ENCODE measurements around the gene TUBAL3. TPM values are rescaled to one million over a fixed set of nuclear protein-coding genes. Genes with fewer than 3 reads are reported as not detected.
A peak's percentile ranks its signal among the peaks of the same experiment; 100 is the strongest.

TUBAL3 gene
- polyA plus RNA-seq, 1 experiment, result not detected

DNA sequence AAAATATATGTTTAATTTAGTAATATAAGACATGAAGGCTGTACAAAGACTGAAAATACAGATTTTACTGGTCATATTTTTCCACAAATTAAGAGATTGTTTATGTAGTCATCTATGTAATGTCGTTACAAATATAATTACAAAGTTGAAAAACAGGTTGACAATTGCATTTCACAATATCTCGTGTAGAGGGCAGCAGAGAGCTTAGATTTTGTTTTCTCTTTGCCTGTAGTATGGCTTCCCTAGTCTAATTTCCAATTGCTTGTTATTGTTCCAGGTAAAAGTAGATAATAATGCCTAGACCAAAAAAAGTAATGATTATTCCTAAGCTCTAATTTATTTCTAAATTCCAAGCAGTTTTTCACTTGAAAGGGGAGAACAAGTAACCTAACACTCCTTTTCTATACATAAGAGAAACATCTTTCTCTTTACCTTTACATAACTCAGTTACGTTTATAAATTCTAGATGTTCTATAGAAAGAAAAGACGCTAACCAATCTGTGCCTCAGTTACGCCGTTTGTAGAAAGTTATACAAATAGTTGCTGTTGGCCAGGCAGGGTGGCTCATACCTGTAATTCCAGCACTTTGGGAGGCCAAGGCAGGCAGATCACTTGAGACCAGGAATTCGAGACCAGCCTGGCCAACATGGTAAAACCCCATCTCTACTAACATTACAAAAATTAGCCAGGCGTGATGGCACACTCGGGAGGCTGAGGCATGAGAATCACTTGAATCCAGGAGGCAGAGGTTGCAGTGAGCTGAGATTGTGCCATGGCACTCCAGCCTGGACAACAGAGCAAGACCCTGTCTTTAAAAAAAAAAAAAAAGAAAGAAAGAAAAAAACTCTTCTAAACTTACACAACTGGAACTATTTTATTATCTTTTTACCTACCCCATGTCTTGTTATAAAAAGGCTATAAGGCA is 37.7 kb upstream of the TUBAL3 start:
- no peaks in the 10 kb centered on the region for H3K9me3 ChIP-seq (ENCODE audit: control insufficient read depth, insufficient read depth, low read length)
- ChIA-PET POLR2A (interaction anchor here (0.6 kb wide), 1 partner anchor 178 kb away, joined by 3 read pairs; no protein-coding TSS in a partner anchor), CTCF (interaction anchor here (0.6 to 11.1 kb wide), 39 partner anchors 8 to 669 kb away, joined by 3 to 309 read pairs (median 4); no protein-coding TSS in a partner anchor)
- no peak for DNase-seq (ENCODE audit: low read depth, low spot score)
- no peak overlapping the region for H3K27ac ChIP-seq (ENCODE audit: low read depth, low read length)
- H3K4me3 ChIP-seq (ENCODE audit: low read depth, low read length), result no peak overlapping the region
- H3K27me3 ChIP-seq (ENCODE audit: control insufficient read depth, insufficient read depth, low read length), result no peaks in the 10 kb centered on the region
- TF ChIP-seq, protein P1, sequence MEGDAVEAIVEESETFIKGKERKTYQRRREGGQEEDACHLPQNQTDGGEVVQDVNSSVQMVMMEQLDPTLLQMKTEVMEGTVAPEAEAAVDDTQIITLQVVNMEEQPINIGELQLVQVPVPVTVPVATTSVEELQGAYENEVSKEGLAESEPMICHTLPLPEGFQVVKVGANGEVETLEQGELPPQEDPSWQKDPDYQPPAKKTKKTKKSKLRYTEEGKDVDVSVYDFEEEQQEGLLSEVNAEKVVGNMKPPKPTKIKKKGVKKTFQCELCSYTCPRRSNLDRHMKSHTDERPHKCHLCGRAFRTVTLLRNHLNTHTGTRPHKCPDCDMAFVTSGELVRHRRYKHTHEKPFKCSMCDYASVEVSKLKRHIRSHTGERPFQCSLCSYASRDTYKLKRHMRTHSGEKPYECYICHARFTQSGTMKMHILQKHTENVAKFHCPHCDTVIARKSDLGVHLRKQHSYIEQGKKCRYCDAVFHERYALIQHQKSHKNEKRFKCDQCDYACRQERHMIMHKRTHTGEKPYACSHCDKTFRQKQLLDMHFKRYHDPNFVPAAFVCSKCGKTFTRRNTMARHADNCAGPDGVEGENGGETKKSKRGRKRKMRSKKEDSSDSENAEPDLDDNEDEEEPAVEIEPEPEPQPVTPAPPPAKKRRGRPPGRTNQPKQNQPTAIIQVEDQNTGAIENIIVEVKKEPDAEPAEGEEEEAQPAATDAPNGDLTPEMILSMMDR (IDR thresholded peaks at IDR 0.05; ENCODE audit: low read depth, low read length), result peak; percentile 73

DNA sequence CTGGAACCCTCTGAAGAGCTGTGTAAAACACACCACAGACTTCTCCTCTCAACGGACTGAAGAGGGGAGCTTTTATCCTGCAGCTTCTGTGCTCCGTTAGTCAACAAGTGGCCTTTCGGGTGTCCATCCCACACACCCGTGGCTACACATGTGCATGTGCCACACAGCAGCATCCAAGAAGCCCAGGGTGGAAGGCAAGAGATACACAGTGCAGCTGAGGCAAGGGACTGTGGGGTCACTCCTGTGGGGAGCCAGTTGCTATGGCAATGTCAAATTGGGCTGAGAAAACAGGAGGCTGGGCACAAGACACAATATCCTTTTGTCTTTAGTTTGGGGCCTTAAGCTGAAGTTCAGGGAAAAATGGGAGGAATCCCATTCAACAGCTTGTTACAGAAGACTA is 36.5 kb upstream of the TUBAL3 start:
- DNase-seq (ENCODE audit: low read depth, low spot score), result no peak
- H3K27me3 ChIP-seq (ENCODE audit: control insufficient read depth, insufficient read depth, low read length), result no peaks in the 10 kb centered on the region
- H3K4me3 ChIP-seq (ENCODE audit: low read depth, low read length), result no peak overlapping the region
- CTCF ChIA-PET, result interaction anchor here (0.5 to 11.1 kb wide), 9 partner anchors 9 to 626 kb away, joined by 3 to 309 read pairs (median 3); no protein-coding TSS in a partner anchor
- TF ChIP-seq, protein P1 (IDR thresholded peaks at IDR 0.05; ENCODE audit: low read depth, low read length), result no peak
- H3K9me3 ChIP-seq (ENCODE audit: control insufficient read depth, insufficient read depth, low read length), result no peaks in the 10 kb centered on the region
- POLR2A ChIA-PET, result interaction anchor here (0.5 kb wide), 1 partner anchor 430 kb away, joined by 3 read pairs; no protein-coding TSS in a partner anchor
- no peak overlapping the region for H3K27ac ChIP-seq (ENCODE audit: low read depth, low read length)

DNA sequence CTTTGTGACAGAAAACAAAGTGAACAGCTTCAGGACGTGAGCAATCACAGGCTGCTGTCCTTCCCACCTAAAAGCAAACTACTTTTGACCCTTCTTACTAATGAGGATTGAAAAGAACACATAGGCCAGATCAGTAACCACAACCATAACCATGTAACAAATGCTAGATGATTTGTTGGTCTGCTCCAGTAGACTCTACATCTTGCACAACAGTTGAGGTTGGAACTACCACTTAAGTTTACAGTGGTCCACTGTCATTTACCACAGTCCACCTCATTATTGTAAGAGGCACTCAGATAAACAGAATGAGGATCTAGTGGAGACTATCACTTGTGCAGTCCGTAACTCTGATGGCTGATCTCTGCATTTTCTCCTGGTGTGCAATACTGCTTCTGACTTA is 35.6 kb upstream of the TUBAL3 start:
- TF ChIP-seq, protein P1 (IDR thresholded peaks at IDR 0.05; ENCODE audit: low read depth, low read length), result no peak
- H3K4me3 ChIP-seq (ENCODE audit: low read depth, low read length), result no peak overlapping the region
- no peaks in the 10 kb centered on the region for H3K27me3 ChIP-seq (ENCODE audit: control insufficient read depth, insufficient read depth, low read length)
- H3K27ac ChIP-seq (ENCODE audit: low read depth, low read length), result no peak overlapping the region
- CTCF ChIA-PET, result interaction anchor here (11.1 kb wide), 1 partner anchor 183 kb away, joined by 309 read pairs; no protein-coding TSS in a partner anchor
- DNase-seq (ENCODE audit: low read depth, low spot score), result no peak
- H3K9me3 ChIP-seq (ENCODE audit: control insufficient read depth, insufficient read depth, low read length), result no peaks in the 10 kb centered on the region
- POLR2A ChIA-PET, result no interaction called here

DNA sequence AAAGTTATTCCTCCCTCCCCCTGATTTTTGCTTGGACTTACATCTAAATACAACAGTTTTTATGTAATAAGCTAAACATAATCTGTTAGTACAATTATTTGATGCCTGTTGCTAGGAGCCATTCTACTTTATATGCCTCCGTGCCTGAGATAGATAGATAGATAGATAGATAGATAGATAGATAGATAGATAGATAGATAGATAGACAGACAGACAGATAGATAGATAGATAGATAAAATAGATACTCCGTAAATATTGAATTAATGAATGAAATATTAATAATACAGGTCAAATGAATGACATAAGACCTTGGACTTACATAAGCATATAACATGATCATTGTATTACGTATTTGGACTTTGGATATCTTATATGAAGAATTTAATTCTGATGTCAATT is 30.7 kb upstream of the TUBAL3 start:
- peaks cover 3% of the 10 kb centered on the region; the same call in 1 of the 2 replicates for H3K9me3 ChIP-seq (ENCODE audit: control insufficient read depth, insufficient read depth, low read length)
- no peaks in the 10 kb centered on the region for H3K27me3 ChIP-seq (ENCODE audit: control insufficient read depth, insufficient read depth, low read length)
- TF ChIP-seq, protein P1 (IDR thresholded peaks at IDR 0.05; ENCODE audit: low read depth, low read length), result no peak
- ChIA-PET POLR2A (interaction anchor here (0.6 kb wide), 1 partner anchor 11 kb away, joined by 4 read pairs; no protein-coding TSS in a partner anchor), CTCF (interaction anchor here (0.7 to 6.8 kb wide), 10 partner anchors 8 to 621 kb away, joined by 3 to 168 read pairs (median 34); no protein-coding TSS in a partner anchor)
- no peak for DNase-seq (ENCODE audit: low read depth, low spot score)
- no peak overlapping the region for H3K27ac ChIP-seq (ENCODE audit: low read depth, low read length)
- no peak overlapping the region for H3K4me3 ChIP-seq (ENCODE audit: low read depth, low read length)

Data from AG04450 (cell line).